HepG2 (cell line): ENCODE measurements around the gene HRG. TPM values are rescaled to one million over a fixed set of nuclear protein-coding genes. Genes with fewer than 3 reads are reported as not detected.

Experiments used
- DR1 ChIP-seq: sonication (generic); formaldehyde crosslinking; IDR thresholded peaks from 2 replicates; pipeline ENCODE4 v1.8.0; 2021; ENCODE audit warnings: mild to moderate bottlenecking, missing genetic modification reagents, inconsistent platforms
- ETV5 ChIP-seq: IDR thresholded peaks from 2 replicates; pipeline ENCODE4 v1.6.1; 2018; ENCODE audit warnings: missing biosample characterization, missing genetic modification reagents, inconsistent platforms, borderline replicate concordance
- FOSL2 ChIP-seq: sonication (generic); formaldehyde crosslinking; IDR thresholded peaks from 2 replicates; pipeline ENCODE4 v1.4.0; 2020; ENCODE audit warnings: missing genetic modification reagents
- GFI1 ChIP-seq: sonication (generic); formaldehyde crosslinking; IDR thresholded peaks from 2 replicates; pipeline ENCODE4 v1.5.0; 2020; ENCODE audit warnings: missing genetic modification reagents, mild to moderate bottlenecking, borderline replicate concordance
- HMG20B ChIP-seq: conservative IDR thresholded peaks from 2 replicates; pipeline ENCODE4 v1.6.1; 2016; ENCODE audit warnings: missing genetic modification reagents, missing compliant biosample characterization
- JUN ChIP-seq: sonication (generic); formaldehyde crosslinking; IDR thresholded peaks from 2 replicates; pipeline ENCODE4 v1.4.0; 2020; ENCODE audit warnings: mild to moderate bottlenecking, missing genetic modification reagents
- NAIF1 ChIP-seq: sonication (generic); formaldehyde crosslinking; IDR thresholded peaks from 2 replicates; pipeline ENCODE4 v1.5.0; 2020; ENCODE audit warnings: mild to moderate bottlenecking, missing genetic modification reagents, borderline replicate concordance
- PPARG ChIP-seq: conservative IDR thresholded peaks from 2 replicates; pipeline ENCODE4 v1.6.1; 2016; ENCODE audit warnings: missing biosample characterization, missing genetic modification reagents
- PRPF4 ChIP-seq: fragments of 200-400 bp; formaldehyde crosslinking; IDR thresholded peaks from 2 replicates; pipeline ENCODE4 v1.6.1; 2016; ENCODE audit warnings: low read length, low read depth; ENCODE audit not compliant: poor library complexity, severe bottlenecking
- TBL1XR1 ChIP-seq: fragments of 150-350 bp; IDR thresholded peaks from 2 replicates; pipeline ENCODE4 v1.6.1; 2014; ENCODE audit warnings: borderline replicate concordance, low read length; ENCODE audit not compliant: partially characterized antibody
- ZC3H13 ChIP-seq: sonication (generic); formaldehyde crosslinking; IDR thresholded peaks from 2 replicates; pipeline ENCODE4 v1.8.1; 2023; ENCODE audit warnings: mild to moderate bottlenecking, missing genetic modification reagents, moderate library complexity
- ZNF143 ChIP-seq: sonication (generic); formaldehyde crosslinking; IDR thresholded peaks from 2 replicates; pipeline ENCODE4 v1.4.0; 2020; ENCODE audit warnings: missing genetic modification reagents
- ZNF207 ChIP-seq: fragments of 450-650 bp; IDR thresholded peaks from 2 replicates; pipeline ENCODE4 v1.6.1; 2016; ENCODE audit warnings: antibody characterized with exemption, borderline replicate concordance
- ZNF263 ChIP-seq: sonication (generic); formaldehyde crosslinking; IDR thresholded peaks from 2 replicates; pipeline ENCODE4 v1.4.0; 2020; ENCODE audit warnings: missing genetic modification reagents
- ZNF296 ChIP-seq: sonication (generic); formaldehyde crosslinking; conservative IDR thresholded peaks from 2 replicates; pipeline ENCODE4 v1.5.0; 2020; ENCODE audit warnings: mild to moderate bottlenecking, missing genetic modification reagents
- ZNF3 ChIP-seq: IDR thresholded peaks from 2 replicates; pipeline ENCODE4 v1.7.0; 2017; ENCODE audit warnings: inconsistent platforms
- ZNF543 ChIP-seq: sonication (generic); formaldehyde crosslinking; IDR thresholded peaks from 2 replicates; pipeline ENCODE4 v1.4.0; 2020; ENCODE audit warnings: mild to moderate bottlenecking, missing genetic modification reagents
- ZNF598 ChIP-seq: sonication (generic); formaldehyde crosslinking; IDR thresholded peaks from 2 replicates; pipeline ENCODE4 v1.5.1; 2020; ENCODE audit warnings: mild to moderate bottlenecking, missing genetic modification reagents, borderline replicate concordance
- ZNF616 ChIP-seq: sonication (generic); formaldehyde crosslinking; IDR thresholded peaks from 2 replicates; pipeline ENCODE4 v1.5.0; 2020; ENCODE audit warnings: low read depth, mild to moderate bottlenecking, missing genetic modification reagents
- ZNF816 ChIP-seq: sonication (generic); formaldehyde crosslinking; IDR thresholded peaks from 2 replicates; pipeline ENCODE4 v1.8.0; 2022; ENCODE audit warnings: missing genetic modification reagents, mild to moderate bottlenecking, borderline replicate concordance
- ZSCAN29 ChIP-seq: sonication (generic); formaldehyde crosslinking; conservative IDR thresholded peaks from 2 replicates; pipeline ENCODE4 v1.4.0; 2020; ENCODE audit warnings: mild to moderate bottlenecking, missing genetic modification reagents
- polyA plus RNA-seq, 8 experiments: library from polyadenylated mRNA; depleted of rRNA in 3 of 8; stranded (reverse) in 7 of 8; unstranded in 1 of 8; fragments of >200 nt; fragmentation: Illumina TruSeq in 4 of 8; extraction: Trizol in 4 of 8; gene quantifications; 2 replicates each; pipeline versions ENCODE4 v1.2.1 to v1.2.3, GENCODE V29; 2011 to 2016; ENCODE audit warnings: low read depth in 4 of 8, missing spikeins in 1 of 8, mixed read lengths in 1 of 8; ENCODE audit not compliant: insufficient read depth in 1 of 8
- total RNA-seq, 5 experiments: library from RNA; depleted of rRNA; stranded (reverse); fragments of >200 nt; fragmentation: Illumina TruSeq; extraction: Trizol; gene quantifications; 2 replicates each; pipeline ENCODE4 v1.2.3, GENCODE V29; 2016; ENCODE audit warnings: low read depth in 1 of 5
- TF ChIP-seq, protein P1 (sequence below): sonication (generic); formaldehyde crosslinking; IDR thresholded peaks from 2 replicates; pipeline ENCODE4 v1.4.0; 2020; ENCODE audit warnings: mild to moderate bottlenecking, missing genetic modification reagents, borderline replicate concordance
- TF ChIP-seq, protein P2 (sequence below): sonication (generic); formaldehyde crosslinking; IDR thresholded peaks from 2 replicates; pipeline ENCODE4 v1.8.1; 2023; ENCODE audit warnings: mild to moderate bottlenecking, missing genetic modification reagents, borderline replicate concordance
- TF ChIP-seq, protein P3 (sequence below): sonication (generic); formaldehyde crosslinking; IDR thresholded peaks from 2 replicates; pipeline ENCODE4 v1.5.0; 2020; ENCODE audit warnings: missing genetic modification reagents, mild to moderate bottlenecking, borderline replicate concordance

Gene HRG
- total and polyA plus RNA-seq, 2 of the 13 experiments (the other 11 are each of a cell fraction or from before 2014, with no cell fraction given) = 0.09 to 0.11 TPM

DNA sequence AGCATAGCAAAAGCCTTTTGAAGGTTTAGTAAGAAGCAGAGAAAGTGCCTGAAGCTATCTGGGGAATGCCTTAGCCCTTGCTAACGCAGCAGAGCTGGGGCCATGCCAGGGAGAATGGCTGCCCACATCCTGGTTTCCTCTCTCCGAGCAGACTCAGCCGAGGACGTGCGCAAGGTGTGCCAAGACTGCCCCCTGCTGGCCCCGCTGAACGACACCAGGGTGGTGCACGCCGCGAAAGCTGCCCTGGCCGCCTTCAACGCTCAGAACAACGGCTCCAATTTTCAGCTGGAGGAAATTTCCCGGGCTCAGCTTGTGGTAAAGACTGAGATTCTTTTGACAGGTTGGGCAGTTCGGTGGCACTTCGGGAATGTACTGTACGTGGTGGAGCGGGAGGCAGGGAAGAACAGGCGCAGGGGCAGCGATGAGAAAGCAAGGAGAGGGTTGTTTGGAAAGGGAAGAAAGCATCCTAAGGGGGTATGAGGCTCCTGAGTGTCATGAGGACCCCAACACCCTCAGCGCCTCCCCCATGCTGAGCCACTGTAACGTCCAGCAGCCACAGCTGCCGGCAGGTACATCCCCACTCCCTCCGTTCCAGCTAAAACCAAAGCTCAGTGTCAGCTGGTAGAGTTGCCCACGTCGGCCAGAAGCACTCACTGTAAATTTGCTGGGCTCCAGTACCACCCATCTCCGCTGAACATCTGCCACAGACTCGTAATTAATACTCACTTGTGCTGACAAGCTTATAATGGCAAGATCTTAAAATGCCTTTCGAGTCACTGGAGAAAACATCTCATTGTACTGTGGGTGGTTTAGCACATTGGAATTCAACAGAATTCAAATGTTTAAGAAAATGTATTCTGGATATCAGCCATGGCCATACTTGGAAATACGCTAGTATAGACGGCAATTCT, 48.5 kb upstream of the HRG start (continued):
- TF ChIP-seq ZSCAN29 (CRISPR knock-in tag) = no peak
- no peak for TF ChIP-seq PPARG
- no peak for TF ChIP-seq ZNF616 (CRISPR knock-in tag)
- TF ChIP-seq, protein P1, sequence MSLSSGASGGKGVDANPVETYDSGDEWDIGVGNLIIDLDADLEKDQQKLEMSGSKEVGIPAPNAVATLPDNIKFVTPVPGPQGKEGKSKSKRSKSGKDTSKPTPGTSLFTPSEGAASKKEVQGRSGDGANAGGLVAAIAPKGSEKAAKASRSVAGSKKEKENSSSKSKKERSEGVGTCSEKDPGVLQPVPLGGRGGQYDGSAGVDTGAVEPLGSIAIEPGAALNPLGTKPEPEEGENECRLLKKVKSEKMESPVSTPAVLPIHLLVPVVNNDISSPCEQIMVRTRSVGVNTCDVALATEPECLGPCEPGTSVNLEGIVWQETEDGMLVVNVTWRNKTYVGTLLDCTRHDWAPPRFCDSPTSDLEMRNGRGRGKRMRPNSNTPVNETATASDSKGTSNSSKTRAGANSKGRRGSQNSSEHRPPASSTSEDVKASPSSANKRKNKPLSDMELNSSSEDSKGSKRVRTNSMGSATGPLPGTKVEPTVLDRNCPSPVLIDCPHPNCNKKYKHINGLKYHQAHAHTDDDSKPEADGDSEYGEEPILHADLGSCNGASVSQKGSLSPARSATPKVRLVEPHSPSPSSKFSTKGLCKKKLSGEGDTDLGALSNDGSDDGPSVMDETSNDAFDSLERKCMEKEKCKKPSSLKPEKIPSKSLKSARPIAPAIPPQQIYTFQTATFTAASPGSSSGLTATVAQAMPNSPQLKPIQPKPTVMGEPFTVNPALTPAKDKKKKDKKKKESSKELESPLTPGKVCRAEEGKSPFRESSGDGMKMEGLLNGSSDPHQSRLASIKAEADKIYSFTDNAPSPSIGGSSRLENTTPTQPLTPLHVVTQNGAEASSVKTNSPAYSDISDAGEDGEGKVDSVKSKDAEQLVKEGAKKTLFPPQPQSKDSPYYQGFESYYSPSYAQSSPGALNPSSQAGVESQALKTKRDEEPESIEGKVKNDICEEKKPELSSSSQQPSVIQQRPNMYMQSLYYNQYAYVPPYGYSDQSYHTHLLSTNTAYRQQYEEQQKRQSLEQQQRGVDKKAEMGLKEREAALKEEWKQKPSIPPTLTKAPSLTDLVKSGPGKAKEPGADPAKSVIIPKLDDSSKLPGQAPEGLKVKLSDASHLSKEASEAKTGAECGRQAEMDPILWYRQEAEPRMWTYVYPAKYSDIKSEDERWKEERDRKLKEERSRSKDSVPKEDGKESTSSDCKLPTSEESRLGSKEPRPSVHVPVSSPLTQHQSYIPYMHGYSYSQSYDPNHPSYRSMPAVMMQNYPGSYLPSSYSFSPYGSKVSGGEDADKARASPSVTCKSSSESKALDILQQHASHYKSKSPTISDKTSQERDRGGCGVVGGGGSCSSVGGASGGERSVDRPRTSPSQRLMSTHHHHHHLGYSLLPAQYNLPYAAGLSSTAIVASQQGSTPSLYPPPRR (CRISPR knock-in tag) = no peak
- no peak for TF ChIP-seq ZNF598 (CRISPR knock-in tag)
- TF ChIP-seq ZC3H13 (CRISPR knock-in tag) = peak; percentile 95
- TF ChIP-seq ZNF263 (CRISPR knock-in tag) = no peak
- no peak; the same call in 1 of the 2 replicates for TF ChIP-seq ZNF143 (CRISPR knock-in tag)
- no peak for TF ChIP-seq ETV5 (CRISPR knock-in tag)
- TF ChIP-seq, protein P2, sequence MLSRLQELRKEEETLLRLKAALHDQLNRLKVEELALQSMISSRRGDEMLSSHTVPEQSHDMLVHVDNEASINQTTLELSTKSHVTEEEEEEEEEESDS (CRISPR knock-in tag) = no peak; the same call in 1 of the 2 replicates
- no peak for TF ChIP-seq DR1 (CRISPR knock-in tag)
- no peak for TF ChIP-seq ZNF3
- TF ChIP-seq TBL1XR1 = no peak
- TF ChIP-seq ZNF296 = no peak
- no peak for TF ChIP-seq ZNF816 (CRISPR knock-in tag)
- TF ChIP-seq HMG20B (CRISPR knock-in tag) = no peak
- no peak for TF ChIP-seq ZNF543 (CRISPR knock-in tag)
- TF ChIP-seq NAIF1 (CRISPR knock-in tag) = no peak
- TF ChIP-seq GFI1 (CRISPR knock-in tag) = no peak
- no peak; the same call in 1 of the 2 replicates for TF ChIP-seq FOSL2
- no peak for TF ChIP-seq PRPF4
- no peak for TF ChIP-seq JUN
- TF ChIP-seq, protein P3, sequence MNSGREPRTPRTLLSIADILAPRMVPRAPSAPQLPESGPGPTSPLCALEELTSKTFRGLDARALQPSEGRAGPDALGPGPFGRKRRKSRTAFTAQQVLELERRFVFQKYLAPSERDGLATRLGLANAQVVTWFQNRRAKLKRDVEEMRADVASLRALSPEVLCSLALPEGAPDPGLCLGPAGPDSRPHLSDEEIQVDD (CRISPR knock-in tag) = no peak
- no peak for TF ChIP-seq ZNF207
